WTC11 (cell line): ENCODE results near the gene SUCLG2. TPM values are rescaled to one million over a fixed set of nuclear protein-coding genes. Genes with fewer than 3 reads are reported as not detected.

Experiments
- ATAC-seq: fragments of 200-7000 bp; cut with Tn5 transposase; 2 replicates; pipeline ENCODE4 v1.10.0; 2021; ENCODE audit warnings: mild to moderate bottlenecking, moderate library complexity
- CTCF ChIA-PET: fragments of 300-600 bp; sonication (Branson Sonifier 250); formaldehyde crosslinking; loops from one replicate; lab custom pipeline; 2021; ENCODE audit warnings: antibody characterized with exemption; lab: Charles Lee
- POLR2A ChIA-PET: fragments of 350-600 bp; sonication (Branson Sonifier 250); formaldehyde crosslinking; loops from one replicate; lab custom pipeline; 2021; ENCODE audit warnings: antibody characterized with exemption; lab: Charles Lee
- DNase-seq: peaks from one replicate; pipeline ENCODE4 v3.0.0; 2021; ENCODE audit warnings: low spot score
- H3K27ac Mint-ChIP-seq: 2 replicates; pipeline ENCODE4 v1.8.0; 2021; ENCODE audit warnings: mixed read lengths
- H3K27me3 Mint-ChIP-seq: 2 replicates; pipeline ENCODE4 v1.8.0; 2021; ENCODE audit warnings: low read depth, mild to moderate bottlenecking, moderate library complexity, mixed read lengths
- H3K36me3 Mint-ChIP-seq: 2 replicates; pipeline ENCODE4 v1.8.0; 2021; ENCODE audit warnings: mixed read lengths
- H3K4me1 Mint-ChIP-seq: 2 replicates; pipeline ENCODE4 v1.8.0; 2022; ENCODE audit warnings: mixed read lengths
- H3K4me3 Mint-ChIP-seq: 2 replicates; pipeline ENCODE4 v1.8.0; 2021; ENCODE audit warnings: mild to moderate bottlenecking, moderate library complexity, mixed read lengths
- H3K9me3 Mint-ChIP-seq: 2 replicates; pipeline ENCODE4 v1.8.0; 2021; ENCODE audit warnings: mixed read lengths
- FOXJ3 ChIP-seq: sonication (generic); formaldehyde crosslinking; IDR thresholded peaks from 2 replicates; pipeline ENCODE4 v1.9.0; 2021; ENCODE audit warnings: missing genetic modification reagents, mild to moderate bottlenecking, borderline replicate concordance
- JAZF1 ChIP-seq: fragments of 250-450 bp; sonication (Bioruptor Pico); IDR thresholded peaks from 2 replicates; pipeline ENCODE4 v1.9.0; 2021; ENCODE audit warnings: moderate library complexity, mild to moderate bottlenecking, inconsistent platforms
- OVOL2 ChIP-seq: fragments of 250-450 bp; sonication (Bioruptor Pico); IDR thresholded peaks from 2 replicates; pipeline ENCODE4 v1.9.0; 2021; ENCODE audit warnings: mild to moderate bottlenecking, borderline replicate concordance
- RORB ChIP-seq: fragments of 250-450 bp; sonication (Bioruptor Pico); IDR thresholded peaks from 2 replicates; pipeline ENCODE4 v1.9.0; 2021; ENCODE audit warnings: mild to moderate bottlenecking
- ZBTB21 ChIP-seq: sonication (generic); formaldehyde crosslinking; IDR thresholded peaks from 2 replicates; pipeline ENCODE4 v1.8.1; 2023; ENCODE audit warnings: mild to moderate bottlenecking, missing genetic modification reagents, borderline replicate concordance
- ZNF121 ChIP-seq: sonication (generic); formaldehyde crosslinking; IDR thresholded peaks from 2 replicates; pipeline ENCODE4 v1.8.0; 2023; ENCODE audit warnings: missing genetic modification reagents
- ZNF263 ChIP-seq: sonication (generic); formaldehyde crosslinking; IDR thresholded peaks from 2 replicates; pipeline ENCODE4 v1.8.1; 2022; ENCODE audit warnings: low read depth, mild to moderate bottlenecking, moderate library complexity, missing genetic modification reagents
- ZNF396 ChIP-seq: fragments of 250-450 bp; sonication (Bioruptor Pico); IDR thresholded peaks from 2 replicates; pipeline ENCODE4 v1.8.0; 2021; ENCODE audit warnings: mild to moderate bottlenecking, moderate library complexity, borderline replicate concordance
- total RNA-seq: library from RNA; stranded (reverse); gene quantifications from 3 replicates; pipeline ENCODE4 v1.2.3, GENCODE V29; 2021
- TF ChIP-seq, protein P1 (sequence below): sonication (generic); formaldehyde crosslinking; IDR thresholded peaks from 2 replicates; pipeline ENCODE4 v1.8.1; 2023; ENCODE audit warnings: mild to moderate bottlenecking, missing genetic modification reagents
- TF ChIP-seq, protein P2 (sequence below): sonication (generic); formaldehyde crosslinking; IDR thresholded peaks from 2 replicates; pipeline ENCODE4 v1.8.1; 2023; ENCODE audit warnings: mild to moderate bottlenecking, missing genetic modification reagents, moderate library complexity
- TF ChIP-seq, protein P3 (sequence below): sonication (generic); formaldehyde crosslinking; IDR thresholded peaks from 2 replicates; pipeline ENCODE4 v1.8.1; 2023; ENCODE audit warnings: mild to moderate bottlenecking, missing genetic modification reagents, borderline replicate concordance
- TF ChIP-seq, protein P4 (sequence below): fragments of 250-450 bp; sonication (Bioruptor Pico); IDR thresholded peaks from 2 replicates; pipeline ENCODE4 v1.9.0; 2021; ENCODE audit warnings: mild to moderate bottlenecking
- TF ChIP-seq, protein P5 (sequence below): sonication (generic); formaldehyde crosslinking; IDR thresholded peaks from 2 replicates; pipeline ENCODE4 v1.8.1; 2023; ENCODE audit warnings: mild to moderate bottlenecking, missing genetic modification reagents
- TF ChIP-seq, protein P6 (sequence below): sonication (generic); formaldehyde crosslinking; IDR thresholded peaks from 2 replicates; pipeline ENCODE4 v1.8.1; 2022; ENCODE audit warnings: low read depth, mild to moderate bottlenecking, moderate library complexity, missing genetic modification reagents, borderline replicate concordance
- TF ChIP-seq, protein P7 (sequence below): fragments of 200-600 bp; IDR thresholded peaks from 2 replicates; pipeline ENCODE4 v1.8.0; 2022; ENCODE audit warnings: antibody characterized with exemption
- TF ChIP-seq, protein P8 (sequence below): sonication (generic); formaldehyde crosslinking; IDR thresholded peaks from 2 replicates; pipeline ENCODE4 v1.8.0; 2022; ENCODE audit warnings: mild to moderate bottlenecking, missing genetic modification reagents
- TF ChIP-seq, protein P9 (sequence below): sonication (generic); formaldehyde crosslinking; IDR thresholded peaks from 2 replicates; pipeline ENCODE4 v1.8.1; 2022; ENCODE audit warnings: mild to moderate bottlenecking, moderate library complexity, missing genetic modification reagents
- TF ChIP-seq, protein P10 (sequence below): sonication (generic); formaldehyde crosslinking; conservative IDR thresholded peaks from 2 replicates; pipeline ENCODE4 v1.8.1; 2023; ENCODE audit warnings: mild to moderate bottlenecking, low read depth, missing genetic modification reagents, moderate library complexity

The SUCLG2 gene
- total RNA-seq, 1 experiment from 2014 or later: 39.7 TPM

DNA sequence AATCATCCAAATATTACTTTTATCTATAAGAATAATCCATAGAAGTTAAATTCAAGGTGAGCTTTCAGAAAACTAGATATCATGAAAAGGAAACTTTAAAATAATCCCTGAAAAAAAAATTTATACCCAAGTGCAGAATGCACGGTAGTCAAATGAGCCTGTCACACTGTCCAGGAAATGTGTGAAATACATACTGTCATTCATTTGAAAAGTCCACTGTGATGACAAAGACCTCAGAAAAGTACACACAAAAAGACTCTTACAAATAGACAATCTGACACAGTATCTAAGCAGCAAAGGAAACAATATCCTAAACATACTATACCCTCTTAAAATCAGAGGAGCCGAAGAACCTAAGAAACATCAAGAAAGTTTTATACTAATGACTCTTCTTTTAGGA is 29.7 kb downstream of the SUCLG2 start (continued):
- TF ChIP-seq, protein P1, sequence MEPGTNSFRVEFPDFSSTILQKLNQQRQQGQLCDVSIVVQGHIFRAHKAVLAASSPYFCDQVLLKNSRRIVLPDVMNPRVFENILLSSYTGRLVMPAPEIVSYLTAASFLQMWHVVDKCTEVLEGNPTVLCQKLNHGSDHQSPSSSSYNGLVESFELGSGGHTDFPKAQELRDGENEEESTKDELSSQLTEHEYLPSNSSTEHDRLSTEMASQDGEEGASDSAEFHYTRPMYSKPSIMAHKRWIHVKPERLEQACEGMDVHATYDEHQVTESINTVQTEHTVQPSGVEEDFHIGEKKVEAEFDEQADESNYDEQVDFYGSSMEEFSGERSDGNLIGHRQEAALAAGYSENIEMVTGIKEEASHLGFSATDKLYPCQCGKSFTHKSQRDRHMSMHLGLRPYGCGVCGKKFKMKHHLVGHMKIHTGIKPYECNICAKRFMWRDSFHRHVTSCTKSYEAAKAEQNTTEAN: no peak
- TF ChIP-seq OVOL2: no peak
- no peak for TF ChIP-seq ZNF121
- no peak for TF ChIP-seq JAZF1 (CRISPR knock-in tag)
- TF ChIP-seq, protein P2, sequence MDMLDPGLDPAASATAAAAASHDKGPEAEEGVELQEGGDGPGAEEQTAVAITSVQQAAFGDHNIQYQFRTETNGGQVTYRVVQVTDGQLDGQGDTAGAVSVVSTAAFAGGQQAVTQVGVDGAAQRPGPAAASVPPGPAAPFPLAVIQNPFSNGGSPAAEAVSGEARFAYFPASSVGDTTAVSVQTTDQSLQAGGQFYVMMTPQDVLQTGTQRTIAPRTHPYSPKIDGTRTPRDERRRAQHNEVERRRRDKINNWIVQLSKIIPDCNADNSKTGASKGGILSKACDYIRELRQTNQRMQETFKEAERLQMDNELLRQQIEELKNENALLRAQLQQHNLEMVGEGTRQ: no peak
- no peak for TF ChIP-seq ZNF396 (CRISPR knock-in tag)
- TF ChIP-seq, protein P3, sequence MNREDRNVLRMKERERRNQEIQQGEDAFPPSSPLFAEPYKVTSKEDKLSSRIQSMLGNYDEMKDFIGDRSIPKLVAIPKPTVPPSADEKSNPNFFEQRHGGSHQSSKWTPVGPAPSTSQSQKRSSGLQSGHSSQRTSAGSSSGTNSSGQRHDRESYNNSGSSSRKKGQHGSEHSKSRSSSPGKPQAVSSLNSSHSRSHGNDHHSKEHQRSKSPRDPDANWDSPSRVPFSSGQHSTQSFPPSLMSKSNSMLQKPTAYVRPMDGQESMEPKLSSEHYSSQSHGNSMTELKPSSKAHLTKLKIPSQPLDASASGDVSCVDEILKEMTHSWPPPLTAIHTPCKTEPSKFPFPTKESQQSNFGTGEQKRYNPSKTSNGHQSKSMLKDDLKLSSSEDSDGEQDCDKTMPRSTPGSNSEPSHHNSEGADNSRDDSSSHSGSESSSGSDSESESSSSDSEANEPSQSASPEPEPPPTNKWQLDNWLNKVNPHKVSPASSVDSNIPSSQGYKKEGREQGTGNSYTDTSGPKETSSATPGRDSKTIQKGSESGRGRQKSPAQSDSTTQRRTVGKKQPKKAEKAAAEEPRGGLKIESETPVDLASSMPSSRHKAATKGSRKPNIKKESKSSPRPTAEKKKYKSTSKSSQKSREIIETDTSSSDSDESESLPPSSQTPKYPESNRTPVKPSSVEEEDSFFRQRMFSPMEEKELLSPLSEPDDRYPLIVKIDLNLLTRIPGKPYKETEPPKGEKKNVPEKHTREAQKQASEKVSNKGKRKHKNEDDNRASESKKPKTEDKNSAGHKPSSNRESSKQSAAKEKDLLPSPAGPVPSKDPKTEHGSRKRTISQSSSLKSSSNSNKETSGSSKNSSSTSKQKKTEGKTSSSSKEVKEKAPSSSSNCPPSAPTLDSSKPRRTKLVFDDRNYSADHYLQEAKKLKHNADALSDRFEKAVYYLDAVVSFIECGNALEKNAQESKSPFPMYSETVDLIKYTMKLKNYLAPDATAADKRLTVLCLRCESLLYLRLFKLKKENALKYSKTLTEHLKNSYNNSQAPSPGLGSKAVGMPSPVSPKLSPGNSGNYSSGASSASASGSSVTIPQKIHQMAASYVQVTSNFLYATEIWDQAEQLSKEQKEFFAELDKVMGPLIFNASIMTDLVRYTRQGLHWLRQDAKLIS (CRISPR knock-in tag): no peak
- no peak for TF ChIP-seq ZNF263 (CRISPR knock-in tag)
- TF ChIP-seq, protein P4, sequence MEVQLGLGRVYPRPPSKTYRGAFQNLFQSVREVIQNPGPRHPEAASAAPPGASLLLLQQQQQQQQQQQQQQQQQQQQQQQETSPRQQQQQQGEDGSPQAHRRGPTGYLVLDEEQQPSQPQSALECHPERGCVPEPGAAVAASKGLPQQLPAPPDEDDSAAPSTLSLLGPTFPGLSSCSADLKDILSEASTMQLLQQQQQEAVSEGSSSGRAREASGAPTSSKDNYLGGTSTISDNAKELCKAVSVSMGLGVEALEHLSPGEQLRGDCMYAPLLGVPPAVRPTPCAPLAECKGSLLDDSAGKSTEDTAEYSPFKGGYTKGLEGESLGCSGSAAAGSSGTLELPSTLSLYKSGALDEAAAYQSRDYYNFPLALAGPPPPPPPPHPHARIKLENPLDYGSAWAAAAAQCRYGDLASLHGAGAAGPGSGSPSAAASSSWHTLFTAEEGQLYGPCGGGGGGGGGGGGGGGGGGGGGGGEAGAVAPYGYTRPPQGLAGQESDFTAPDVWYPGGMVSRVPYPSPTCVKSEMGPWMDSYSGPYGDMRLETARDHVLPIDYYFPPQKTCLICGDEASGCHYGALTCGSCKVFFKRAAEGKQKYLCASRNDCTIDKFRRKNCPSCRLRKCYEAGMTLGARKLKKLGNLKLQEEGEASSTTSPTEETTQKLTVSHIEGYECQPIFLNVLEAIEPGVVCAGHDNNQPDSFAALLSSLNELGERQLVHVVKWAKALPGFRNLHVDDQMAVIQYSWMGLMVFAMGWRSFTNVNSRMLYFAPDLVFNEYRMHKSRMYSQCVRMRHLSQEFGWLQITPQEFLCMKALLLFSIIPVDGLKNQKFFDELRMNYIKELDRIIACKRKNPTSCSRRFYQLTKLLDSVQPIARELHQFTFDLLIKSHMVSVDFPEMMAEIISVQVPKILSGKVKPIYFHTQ (CRISPR knock-in tag): no peak
- no peak for TF ChIP-seq ZBTB21
- TF ChIP-seq, protein P5, sequence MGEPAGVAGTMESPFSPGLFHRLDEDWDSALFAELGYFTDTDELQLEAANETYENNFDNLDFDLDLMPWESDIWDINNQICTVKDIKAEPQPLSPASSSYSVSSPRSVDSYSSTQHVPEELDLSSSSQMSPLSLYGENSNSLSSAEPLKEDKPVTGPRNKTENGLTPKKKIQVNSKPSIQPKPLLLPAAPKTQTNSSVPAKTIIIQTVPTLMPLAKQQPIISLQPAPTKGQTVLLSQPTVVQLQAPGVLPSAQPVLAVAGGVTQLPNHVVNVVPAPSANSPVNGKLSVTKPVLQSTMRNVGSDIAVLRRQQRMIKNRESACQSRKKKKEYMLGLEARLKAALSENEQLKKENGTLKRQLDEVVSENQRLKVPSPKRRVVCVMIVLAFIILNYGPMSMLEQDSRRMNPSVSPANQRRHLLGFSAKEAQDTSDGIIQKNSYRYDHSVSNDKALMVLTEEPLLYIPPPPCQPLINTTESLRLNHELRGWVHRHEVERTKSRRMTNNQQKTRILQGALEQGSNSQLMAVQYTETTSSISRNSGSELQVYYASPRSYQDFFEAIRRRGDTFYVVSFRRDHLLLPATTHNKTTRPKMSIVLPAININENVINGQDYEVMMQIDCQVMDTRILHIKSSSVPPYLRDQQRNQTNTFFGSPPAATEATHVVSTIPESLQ: no peak
- no peak for TF ChIP-seq RORB (CRISPR knock-in tag)
- TF ChIP-seq, all 79 proteins: peak for 0

DNA sequence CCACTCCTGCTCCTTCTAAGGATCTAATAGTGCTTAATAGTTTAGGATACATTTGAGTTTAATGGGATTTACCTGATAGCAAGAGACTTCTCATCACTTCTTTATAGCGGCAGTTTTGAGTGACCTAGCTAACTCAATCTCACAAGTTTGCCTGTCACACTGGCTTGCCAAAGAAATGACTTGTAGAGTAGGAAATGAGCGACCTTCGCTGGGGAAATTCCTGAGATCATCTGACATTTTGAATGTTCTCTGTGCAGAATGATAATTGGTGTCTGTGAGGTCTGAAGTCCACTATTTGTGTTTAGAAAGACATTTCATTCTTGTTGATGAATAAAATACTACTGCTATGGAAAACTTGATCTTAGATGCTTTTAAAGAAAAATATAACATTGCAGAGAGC is 30.3 kb downstream of the SUCLG2 start:
- H3K4me3 Mint-ChIP-seq: no peak overlapping the region
- H3K4me1 Mint-ChIP-seq: peaks cover 15% of the 10 kb centered on the region
- no peak for ATAC-seq
- H3K9me3 Mint-ChIP-seq: peaks cover 4% of the 10 kb centered on the region
- ChIA-PET CTCF (no interaction called here), POLR2A (no interaction called here)
- no peak for DNase-seq
- H3K36me3 Mint-ChIP-seq: peaks cover 7% of the 10 kb centered on the region
- H3K27ac Mint-ChIP-seq: no peak overlapping the region
- no peaks in the 10 kb centered on the region for H3K27me3 Mint-ChIP-seq
- TF ChIP-seq, protein P6, sequence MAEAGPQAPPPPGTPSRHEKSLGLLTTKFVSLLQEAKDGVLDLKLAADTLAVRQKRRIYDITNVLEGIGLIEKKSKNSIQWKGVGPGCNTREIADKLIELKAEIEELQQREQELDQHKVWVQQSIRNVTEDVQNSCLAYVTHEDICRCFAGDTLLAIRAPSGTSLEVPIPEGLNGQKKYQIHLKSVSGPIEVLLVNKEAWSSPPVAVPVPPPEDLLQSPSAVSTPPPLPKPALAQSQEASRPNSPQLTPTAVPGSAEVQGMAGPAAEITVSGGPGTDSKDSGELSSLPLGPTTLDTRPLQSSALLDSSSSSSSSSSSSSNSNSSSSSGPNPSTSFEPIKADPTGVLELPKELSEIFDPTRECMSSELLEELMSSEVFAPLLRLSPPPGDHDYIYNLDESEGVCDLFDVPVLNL (CRISPR knock-in tag): no peak
- TF ChIP-seq ZBTB21: no peak
- TF ChIP-seq, protein P7, sequence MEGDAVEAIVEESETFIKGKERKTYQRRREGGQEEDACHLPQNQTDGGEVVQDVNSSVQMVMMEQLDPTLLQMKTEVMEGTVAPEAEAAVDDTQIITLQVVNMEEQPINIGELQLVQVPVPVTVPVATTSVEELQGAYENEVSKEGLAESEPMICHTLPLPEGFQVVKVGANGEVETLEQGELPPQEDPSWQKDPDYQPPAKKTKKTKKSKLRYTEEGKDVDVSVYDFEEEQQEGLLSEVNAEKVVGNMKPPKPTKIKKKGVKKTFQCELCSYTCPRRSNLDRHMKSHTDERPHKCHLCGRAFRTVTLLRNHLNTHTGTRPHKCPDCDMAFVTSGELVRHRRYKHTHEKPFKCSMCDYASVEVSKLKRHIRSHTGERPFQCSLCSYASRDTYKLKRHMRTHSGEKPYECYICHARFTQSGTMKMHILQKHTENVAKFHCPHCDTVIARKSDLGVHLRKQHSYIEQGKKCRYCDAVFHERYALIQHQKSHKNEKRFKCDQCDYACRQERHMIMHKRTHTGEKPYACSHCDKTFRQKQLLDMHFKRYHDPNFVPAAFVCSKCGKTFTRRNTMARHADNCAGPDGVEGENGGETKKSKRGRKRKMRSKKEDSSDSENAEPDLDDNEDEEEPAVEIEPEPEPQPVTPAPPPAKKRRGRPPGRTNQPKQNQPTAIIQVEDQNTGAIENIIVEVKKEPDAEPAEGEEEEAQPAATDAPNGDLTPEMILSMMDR: no peak
- TF ChIP-seq, protein P8, sequence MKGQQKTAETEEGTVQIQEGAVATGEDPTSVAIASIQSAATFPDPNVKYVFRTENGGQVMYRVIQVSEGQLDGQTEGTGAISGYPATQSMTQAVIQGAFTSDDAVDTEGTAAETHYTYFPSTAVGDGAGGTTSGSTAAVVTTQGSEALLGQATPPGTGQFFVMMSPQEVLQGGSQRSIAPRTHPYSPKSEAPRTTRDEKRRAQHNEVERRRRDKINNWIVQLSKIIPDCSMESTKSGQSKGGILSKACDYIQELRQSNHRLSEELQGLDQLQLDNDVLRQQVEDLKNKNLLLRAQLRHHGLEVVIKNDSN (CRISPR knock-in tag): no peak
- TF ChIP-seq, protein P9, sequence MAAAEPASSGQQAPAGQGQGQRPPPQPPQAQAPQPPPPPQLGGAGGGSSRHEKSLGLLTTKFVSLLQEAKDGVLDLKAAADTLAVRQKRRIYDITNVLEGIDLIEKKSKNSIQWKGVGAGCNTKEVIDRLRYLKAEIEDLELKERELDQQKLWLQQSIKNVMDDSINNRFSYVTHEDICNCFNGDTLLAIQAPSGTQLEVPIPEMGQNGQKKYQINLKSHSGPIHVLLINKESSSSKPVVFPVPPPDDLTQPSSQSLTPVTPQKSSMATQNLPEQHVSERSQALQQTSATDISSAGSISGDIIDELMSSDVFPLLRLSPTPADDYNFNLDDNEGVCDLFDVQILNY (CRISPR knock-in tag): no peak
- TF ChIP-seq, protein P10, sequence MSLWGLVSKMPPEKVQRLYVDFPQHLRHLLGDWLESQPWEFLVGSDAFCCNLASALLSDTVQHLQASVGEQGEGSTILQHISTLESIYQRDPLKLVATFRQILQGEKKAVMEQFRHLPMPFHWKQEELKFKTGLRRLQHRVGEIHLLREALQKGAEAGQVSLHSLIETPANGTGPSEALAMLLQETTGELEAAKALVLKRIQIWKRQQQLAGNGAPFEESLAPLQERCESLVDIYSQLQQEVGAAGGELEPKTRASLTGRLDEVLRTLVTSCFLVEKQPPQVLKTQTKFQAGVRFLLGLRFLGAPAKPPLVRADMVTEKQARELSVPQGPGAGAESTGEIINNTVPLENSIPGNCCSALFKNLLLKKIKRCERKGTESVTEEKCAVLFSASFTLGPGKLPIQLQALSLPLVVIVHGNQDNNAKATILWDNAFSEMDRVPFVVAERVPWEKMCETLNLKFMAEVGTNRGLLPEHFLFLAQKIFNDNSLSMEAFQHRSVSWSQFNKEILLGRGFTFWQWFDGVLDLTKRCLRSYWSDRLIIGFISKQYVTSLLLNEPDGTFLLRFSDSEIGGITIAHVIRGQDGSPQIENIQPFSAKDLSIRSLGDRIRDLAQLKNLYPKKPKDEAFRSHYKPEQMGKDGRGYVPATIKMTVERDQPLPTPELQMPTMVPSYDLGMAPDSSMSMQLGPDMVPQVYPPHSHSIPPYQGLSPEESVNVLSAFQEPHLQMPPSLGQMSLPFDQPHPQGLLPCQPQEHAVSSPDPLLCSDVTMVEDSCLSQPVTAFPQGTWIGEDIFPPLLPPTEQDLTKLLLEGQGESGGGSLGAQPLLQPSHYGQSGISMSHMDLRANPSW (CRISPR knock-in tag): no peak
- TF ChIP-seq FOXJ3: no peak
